Measurements from ENCODE around the gene C1orf174.

DNA sequence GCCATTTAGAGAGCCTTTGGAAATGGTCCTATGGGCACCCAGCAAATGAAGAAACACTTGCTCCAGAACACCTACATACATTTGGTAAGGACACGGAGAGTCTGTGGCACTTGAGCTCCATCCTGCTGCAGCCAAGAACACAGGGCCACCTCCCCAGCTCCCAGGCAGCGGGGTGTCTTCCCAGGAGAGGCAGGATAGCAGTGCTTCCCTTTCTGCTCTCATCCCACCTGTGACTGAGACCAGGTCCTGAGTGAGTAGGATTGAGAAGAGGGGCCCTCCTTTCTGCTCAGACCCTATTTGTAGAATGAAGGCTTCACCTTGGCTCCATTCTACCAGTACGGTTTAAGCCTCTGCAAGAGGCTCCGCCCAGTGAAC is 4.1 kb downstream of the C1orf174 start:
- no peak for TF ChIP-seq ZNF674 (CRISPR knock-in tag; IDR thresholded peaks at IDR 0.05; ENCODE audit: low read depth)
- TF ChIP-seq ZNF383 (CRISPR knock-in tag; IDR thresholded peaks at IDR 0.05; ENCODE audit: borderline replicate concordance): no peak
- TF ChIP-seq TARDBP (CRISPR knock-in tag; IDR thresholded peaks at IDR 0.05): no peak
- no peak for TF ChIP-seq MBNL3 (CRISPR knock-in tag; conservative IDR thresholded peaks at IDR 0.05)
- TF ChIP-seq CEBPB (IDR thresholded peaks at IDR 0.05; ENCODE audit: borderline replicate concordance, low read depth, low read length): no peak
- TF ChIP-seq, protein P1, sequence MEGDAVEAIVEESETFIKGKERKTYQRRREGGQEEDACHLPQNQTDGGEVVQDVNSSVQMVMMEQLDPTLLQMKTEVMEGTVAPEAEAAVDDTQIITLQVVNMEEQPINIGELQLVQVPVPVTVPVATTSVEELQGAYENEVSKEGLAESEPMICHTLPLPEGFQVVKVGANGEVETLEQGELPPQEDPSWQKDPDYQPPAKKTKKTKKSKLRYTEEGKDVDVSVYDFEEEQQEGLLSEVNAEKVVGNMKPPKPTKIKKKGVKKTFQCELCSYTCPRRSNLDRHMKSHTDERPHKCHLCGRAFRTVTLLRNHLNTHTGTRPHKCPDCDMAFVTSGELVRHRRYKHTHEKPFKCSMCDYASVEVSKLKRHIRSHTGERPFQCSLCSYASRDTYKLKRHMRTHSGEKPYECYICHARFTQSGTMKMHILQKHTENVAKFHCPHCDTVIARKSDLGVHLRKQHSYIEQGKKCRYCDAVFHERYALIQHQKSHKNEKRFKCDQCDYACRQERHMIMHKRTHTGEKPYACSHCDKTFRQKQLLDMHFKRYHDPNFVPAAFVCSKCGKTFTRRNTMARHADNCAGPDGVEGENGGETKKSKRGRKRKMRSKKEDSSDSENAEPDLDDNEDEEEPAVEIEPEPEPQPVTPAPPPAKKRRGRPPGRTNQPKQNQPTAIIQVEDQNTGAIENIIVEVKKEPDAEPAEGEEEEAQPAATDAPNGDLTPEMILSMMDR (CRISPR knock-in tag; IDR thresholded peaks at IDR 0.05): no peak
- TF ChIP-seq RAD21 (CRISPR knock-in tag; IDR thresholded peaks at IDR 0.05): no peak
- TF ChIP-seq, protein P2, sequence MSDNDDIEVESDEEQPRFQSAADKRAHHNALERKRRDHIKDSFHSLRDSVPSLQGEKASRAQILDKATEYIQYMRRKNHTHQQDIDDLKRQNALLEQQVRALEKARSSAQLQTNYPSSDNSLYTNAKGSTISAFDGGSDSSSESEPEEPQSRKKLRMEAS (IDR thresholded peaks at IDR 0.05): no peak
